ENCODE measurements around the gene DNAJC19.
"Not testable (repeated sequence)": the region's sequence is repeated elsewhere in the genome, so short reads cannot be mapped to it uniquely, and the experiment has no call there.

DNA sequence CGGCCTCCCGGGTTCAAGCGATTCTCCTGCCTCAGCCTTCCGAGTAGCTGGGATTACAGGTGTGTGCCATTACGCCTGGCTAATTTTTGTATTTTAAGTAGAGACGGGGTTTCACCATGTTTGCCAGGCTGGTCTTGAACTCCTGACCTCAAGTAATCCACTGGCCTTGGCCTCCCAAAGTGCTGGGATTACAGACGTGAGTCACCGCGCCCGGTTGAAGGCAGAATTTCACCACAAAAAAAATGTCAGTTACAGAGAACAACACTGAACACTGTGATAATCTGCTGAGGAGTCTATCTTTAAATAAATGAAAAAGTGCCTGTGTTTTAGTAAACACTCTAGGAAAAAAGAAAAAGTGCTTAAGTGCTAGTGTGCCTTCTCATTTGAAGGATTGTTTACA, 3.2 kb downstream of the DNAJC19 start:
- not testable (repeated sequence) for TF ChIP-seq YY1 (IDR thresholded peaks at IDR 0.05; ENCODE audit: insufficient read depth, insufficient read length); SUZ12 (IDR thresholded peaks at IDR 0.05; ENCODE audit: extremely low read depth, insufficient read depth, insufficient read length)
